T follicular helper cell (primary cell): ENCODE measurements around the gene LY6G5C.
A peak's percentile ranks its signal among the peaks of the same experiment; 100 is the strongest.

Experiments
- DNase-seq: peaks from one replicate; pipeline ENCODE4 v3.0.0-alpha.2; 2020; ENCODE audit warnings: low read depth

Gene LY6G5C

DNA sequence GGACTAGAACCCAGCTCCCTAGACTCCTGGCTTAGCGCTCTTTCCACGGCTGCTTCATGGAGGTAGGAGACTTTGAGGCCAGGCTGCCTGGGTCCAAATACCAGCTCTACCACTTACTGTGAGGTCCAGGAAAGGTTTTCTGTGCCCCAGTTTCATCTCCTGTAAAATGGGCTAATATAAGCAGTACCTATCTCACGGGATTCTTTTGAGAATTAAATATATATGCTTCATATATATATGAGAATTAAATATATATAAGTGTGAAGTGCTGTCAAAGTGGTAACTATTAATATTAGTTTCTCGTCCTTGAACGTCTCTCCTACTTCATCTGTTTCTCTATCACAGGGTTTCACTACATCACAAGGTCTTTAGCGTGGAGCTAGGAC lies 10.2 kb upstream of the LY6G5C start:
- DNase-seq: no peak

- DNase-seq: no peak
These were observed 9.6 kb upstream of the LY6G5C start for GRCh38 chr6:31690231-31691077.

- no peak for DNase-seq
These were observed 8.6 kb upstream of the LY6G5C start for GRCh38 chr6:31689249-31690110.

DNA sequence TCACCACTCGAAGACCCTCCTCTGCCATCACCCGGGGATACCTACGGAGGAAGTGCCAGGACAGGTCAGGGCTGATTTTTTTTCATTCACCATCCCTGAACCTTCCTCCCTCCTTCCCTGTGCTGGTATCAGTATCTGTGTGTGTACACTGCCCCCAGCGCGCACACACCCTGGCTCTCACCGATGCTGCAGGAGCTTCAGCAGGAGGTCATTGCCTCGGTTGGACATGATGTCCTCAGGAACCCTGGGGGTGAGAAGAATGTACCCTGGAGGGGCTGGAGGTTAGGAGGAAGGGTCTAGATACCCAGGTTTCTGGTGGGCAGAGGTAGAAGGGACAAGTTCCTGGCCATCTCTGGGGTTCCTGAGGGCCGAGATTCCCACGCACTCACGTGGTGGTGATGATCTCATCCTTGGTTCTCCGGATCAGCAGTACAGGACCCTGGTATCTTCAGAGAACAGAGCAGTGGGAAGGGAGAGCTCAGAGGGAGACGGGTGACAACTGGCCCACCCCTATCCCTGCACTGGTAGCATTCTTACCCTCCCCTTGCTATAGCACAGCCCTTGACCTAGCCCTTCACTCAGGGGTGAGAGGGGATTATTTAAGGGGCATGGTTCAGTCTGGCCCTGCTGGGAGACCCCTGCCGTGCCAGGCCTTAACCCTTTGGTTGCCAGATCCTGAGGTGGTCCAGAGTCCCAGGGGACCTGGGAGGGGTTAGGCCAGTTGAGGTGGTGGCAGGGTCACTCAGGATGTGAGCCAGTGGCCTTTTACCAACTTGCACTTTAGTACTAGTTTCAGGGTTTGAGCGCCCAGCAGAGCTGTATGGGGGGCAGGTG lies 7.2 kb upstream of the LY6G5C start:
- DNase-seq: no peak

DNA sequence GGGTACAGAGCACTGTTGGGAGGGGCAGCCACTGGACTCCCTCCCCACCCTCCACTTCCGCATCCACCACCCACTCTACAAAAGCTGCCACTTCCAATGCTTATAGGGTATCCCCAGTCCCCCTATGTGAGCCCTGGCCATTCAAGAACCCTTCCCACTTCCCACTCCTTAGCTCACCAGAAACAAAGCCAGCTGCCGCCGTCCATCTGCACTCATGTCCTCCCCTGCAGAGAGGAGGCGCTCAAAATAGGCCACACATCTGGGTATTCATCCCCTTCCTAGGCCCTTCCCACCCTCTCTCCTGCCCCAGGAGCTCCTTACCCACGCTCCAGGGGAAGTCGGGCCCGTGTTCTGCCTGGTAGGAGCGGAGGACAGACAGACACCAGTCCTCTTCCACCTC lies 6.5 kb upstream of the LY6G5C start:
- no peak for DNase-seq

GRCh38 chr6:31686483-31686882 lies 5.6 kb upstream of the LY6G5C start:
- no peak for DNase-seq

DNA sequence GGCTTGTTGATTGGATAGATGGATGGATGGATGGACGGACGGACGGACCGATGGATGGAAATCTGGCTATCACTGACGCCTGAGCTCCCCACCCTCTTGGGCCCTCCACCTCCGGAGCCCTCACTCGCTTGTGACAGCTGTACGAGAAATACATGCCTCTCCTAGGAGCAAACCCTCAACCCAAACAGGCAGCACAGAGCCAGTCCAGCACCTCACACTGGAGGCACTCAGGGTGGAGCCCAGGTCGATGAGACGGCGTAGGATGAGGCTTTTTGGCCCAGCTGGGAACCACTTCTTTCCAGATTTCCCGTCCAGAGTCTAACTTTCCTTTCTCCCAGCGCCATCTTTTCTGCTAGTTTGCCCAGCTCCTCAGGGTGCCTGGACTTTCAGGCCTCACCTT lies 2.7 kb upstream of the LY6G5C start:
- no peak for DNase-seq

GRCh38 chr6:31681135-31681671 lies 336 bp upstream of the LY6G5C start:
- peak; percentile 17 for DNase-seq

DNA sequence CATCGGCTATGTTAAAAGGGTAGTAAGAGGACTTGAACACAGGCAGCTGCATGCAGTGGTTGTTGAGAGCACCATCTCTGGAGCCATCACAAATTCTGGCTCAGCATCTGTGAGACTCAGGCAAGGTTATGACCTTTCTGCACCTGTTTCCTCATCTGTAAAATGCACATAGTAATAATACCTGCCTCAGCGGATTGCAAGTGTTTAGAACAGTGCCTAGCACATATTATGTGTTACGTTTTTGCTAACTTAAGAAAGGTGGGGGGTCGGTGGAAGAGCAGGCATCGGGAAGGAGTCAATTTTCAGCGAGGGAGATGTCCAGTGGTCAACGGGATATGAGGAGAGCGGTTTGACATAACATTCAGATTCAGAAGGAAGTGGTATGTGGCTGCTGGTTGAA lies 2.9 kb downstream of the LY6G5C start:
- no peak for DNase-seq

DNA sequence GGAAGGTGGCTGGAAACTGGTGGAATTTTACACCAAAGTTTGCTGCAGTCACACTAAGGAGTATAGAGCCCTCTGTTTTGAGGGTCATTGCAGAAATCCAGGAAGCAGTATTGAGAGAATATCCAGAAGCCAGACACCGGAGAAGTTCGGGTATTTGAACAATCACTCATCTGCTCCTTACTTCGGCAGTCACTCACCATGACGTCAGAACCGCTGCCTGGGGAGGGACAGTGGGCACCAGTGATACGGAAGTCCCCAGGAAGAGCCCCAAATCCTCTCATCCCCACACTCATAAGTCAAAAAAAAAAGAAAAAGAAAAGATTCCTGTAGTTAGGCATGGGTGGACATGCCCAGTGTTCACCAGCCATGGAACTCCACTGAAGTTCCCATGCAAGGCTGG lies 4.0 kb downstream of the LY6G5C start:
- no peak for DNase-seq

DNA sequence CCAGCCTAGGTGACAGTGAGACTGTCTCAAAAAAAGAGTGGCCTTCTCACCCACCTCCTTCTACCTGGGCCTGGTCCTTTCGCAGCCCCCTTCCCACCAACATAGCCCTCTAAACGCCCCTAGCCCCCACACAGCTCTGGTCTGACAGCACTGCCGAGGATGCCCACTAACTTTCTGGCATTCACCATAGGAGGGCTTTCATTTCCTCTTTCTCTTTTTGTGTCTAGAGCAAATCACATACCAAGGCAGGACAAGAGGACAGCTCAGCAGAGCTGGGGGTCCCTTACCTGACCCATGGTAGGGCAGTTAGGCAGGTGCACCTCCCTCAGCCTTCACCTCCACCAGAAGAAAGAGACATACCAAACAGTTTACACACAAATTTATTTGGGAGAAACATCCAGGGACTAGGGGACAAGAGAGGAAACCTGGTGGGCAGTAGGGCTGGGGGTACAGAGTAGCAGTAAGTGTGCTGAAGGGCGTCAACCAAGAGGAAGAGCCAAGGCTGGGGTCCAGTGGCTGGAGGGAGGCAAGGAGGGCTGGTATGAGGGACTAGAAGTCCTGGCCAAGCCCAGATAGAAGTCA lies 4.5 kb downstream of the LY6G5C start:
- DNase-seq: no peak

DNA sequence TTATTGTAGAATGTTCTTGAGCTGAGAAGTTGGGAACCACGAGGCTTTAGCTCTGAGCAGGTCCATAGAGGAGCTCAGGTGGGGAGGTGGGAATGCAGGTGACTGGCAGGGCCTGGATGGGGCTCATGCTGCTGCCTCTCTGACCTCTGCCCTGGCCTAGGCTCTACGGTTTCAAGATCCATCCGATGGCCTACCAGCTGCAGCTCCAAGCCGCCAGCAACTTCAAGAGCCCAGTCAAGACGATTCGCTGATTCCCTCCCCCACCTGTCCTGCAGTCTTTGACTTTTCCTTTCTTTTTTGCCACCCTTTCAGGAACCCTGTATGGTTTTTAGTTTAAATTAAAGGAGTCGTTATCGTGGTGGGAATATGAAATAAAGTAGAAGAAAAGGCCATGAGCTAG lies 11.2 kb downstream of the LY6G5C start, which contains the start of gene LY6G5B:
LY6G5B (plus strand) TSS at position 301 of the 400 bp plus-strand sequence. CDS start 975 bp downstream, outside the sequence.
- no peak for DNase-seq

- no peak for DNase-seq
These were observed 14.4 kb downstream of the LY6G5C start for GRCh38 chr6:31666337-31666965.

- peak; percentile 99 for DNase-seq
These were observed 15.1 kb downstream of the LY6G5C start, which contains the start of gene CSNK2B for GRCh38 chr6:31665501-31666336. TSS of gene CSNK2B (plus strand) at chr6:31666080. CDS start at chr6:31666832, 752 bp downstream.

GRCh38 chr6:31664790-31665500 lies 15.9 kb downstream of the LY6G5C start, which contains the start of gene GPANK1:
TSS of gene GPANK1 (minus strand) at chr6:31664997. CDS start at chr6:31664478, 519 bp downstream.
- DNase-seq: peak; percentile 87

DNA sequence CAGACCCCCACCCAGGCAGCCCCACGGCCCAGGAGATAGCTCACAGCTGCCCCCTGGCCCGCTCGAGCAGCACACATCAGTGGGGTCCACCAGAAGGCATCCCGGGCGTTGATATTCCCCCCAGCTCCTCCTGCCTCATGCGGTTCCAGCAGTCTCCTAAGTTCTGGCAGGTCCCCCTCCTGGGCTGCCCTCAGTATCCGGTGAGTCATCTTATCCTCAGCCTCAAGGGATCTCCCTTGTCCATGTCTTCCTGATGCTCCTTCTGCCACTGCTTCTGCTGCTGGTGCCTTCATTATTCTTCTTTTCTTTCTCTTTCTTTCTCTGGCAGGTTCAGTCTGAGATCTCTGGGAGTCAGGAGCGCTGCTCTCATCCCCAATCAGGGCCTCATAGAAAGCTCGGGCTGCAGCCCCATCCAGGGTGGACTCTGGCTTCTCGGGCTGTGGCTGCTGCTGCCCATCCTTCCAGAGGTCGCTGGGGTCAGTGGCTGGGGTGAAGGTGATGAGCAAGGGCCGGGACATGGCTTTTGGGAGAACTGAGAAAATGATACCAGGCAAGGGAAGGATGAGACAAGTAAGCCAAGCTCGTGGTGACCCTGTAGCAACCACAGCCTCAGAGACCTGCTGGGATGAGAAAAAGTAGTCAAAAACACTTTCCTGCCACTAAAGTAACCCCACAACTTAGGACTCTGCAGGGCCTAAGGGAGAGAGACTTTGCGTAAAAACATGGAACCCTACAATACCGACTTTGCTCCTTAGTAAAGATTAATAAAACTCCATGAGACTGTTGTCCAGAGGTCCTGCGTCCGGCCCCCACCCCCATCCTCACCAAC lies 16.7 kb downstream of the LY6G5C start:
- DNase-seq: no peak

DNA sequence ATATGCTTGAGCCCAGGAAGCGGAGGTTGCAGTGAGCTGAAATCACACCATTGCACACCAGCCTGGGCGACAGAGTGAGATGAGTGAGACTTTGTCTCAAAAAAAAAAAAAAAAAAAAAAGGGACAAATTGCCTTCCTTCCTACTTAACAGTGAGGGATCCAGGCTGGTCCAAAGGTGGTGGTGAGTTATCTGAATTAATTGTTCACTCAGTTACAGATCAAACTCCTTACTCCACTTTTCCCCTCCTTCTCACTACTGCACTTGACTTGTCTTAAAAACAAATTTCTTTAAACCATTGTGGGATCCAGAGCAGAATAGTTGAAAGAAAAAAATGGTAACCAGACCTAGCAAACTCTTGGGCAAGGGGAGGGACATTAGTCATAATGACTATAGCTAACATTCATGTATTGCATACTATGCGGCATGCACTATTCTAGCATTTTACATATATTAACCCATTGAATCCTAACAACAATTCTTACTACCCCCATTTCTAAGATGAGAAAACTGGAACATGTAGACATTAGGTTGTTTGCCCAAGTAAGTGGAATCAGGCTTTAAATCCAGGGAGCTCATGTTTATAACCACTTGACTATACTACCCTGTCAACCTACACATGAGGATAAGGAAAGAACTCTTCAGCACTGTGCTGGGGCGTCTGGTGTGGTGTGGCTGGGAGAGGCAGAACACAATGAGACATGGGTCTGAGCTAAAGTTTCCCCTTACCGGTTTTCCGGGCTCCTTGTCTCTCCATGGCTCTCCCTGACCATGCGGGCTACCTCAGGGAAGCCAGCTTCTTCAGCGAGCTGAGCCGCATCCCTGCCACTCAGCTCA lies 17.5 kb downstream of the LY6G5C start:
- no peak for DNase-seq
